Left kidney (tissue), 2 donors: ENCODE measurements around the gene PHRF1. TPM values are rescaled to one million over a fixed set of nuclear protein-coding genes. Genes with fewer than 3 reads are reported as not detected.
"Not testable (repeated sequence)": the region's sequence is repeated elsewhere in the genome, so short reads cannot be mapped to it uniquely, and the experiment has no call there.

Experiments
- DNase-seq: peaks from one replicate; pipeline ENCODE4 v3.0.0-alpha.2; 2013
- polyA plus RNA-seq: library from polyadenylated mRNA; unstranded; fragments of 120-200 nt; gene quantifications from one replicate; pipeline ENCODE4 v1.2.1, GENCODE V29; 2013; ENCODE audit not compliant: insufficient read length

Gene PHRF1
- polyA plus RNA-seq, 1 donor, result 20.6 TPM

- not testable (repeated sequence) for DNase-seq
These were observed 2.2 kb upstream of the PHRF1 start for GRCh38 chr11:574031-574570.

GRCh38 chr11:574632-575312 lies 1.5 kb upstream of the PHRF1 start:
- no peak for DNase-seq

- peak; percentile 59 for DNase-seq
These were observed 816 bp upstream of the PHRF1 start for GRCh38 chr11:575313-575995.

GRCh38 chr11:576811-577610 lies 741 bp downstream of the PHRF1 start:
- DNase-seq, result no peak

GRCh38 chr11:577611-577894 lies 1.3 kb downstream of the PHRF1 start:
- no peak for DNase-seq

- DNase-seq, result no peak
These were observed 2.2 kb downstream of the PHRF1 start for GRCh38 chr11:578276-579035.

GRCh38 chr11:579830-580601 lies 3.7 kb downstream of the PHRF1 start:
- DNase-seq, result no peak

- DNase-seq, result no peak
These were observed 5.1 kb downstream of the PHRF1 start for GRCh38 chr11:581342-581741.

GRCh38 chr11:581752-582151 lies 5.5 kb downstream of the PHRF1 start:
- no peak for DNase-seq

GRCh38 chr11:584287-584686 lies 8.0 kb downstream of the PHRF1 start:
- DNase-seq, result no peak

GRCh38 chr11:586376-587316 lies 10.4 kb downstream of the PHRF1 start:
- no peak for DNase-seq

- DNase-seq, result no peak
These were observed 11.3 kb downstream of the PHRF1 start for GRCh38 chr11:587546-587945.

GRCh38 chr11:587978-588380 lies 11.7 kb downstream of the PHRF1 start:
- no peak for DNase-seq

GRCh38 chr11:589798-590197 lies 13.5 kb downstream of the PHRF1 start:
- no peak for DNase-seq

GRCh38 chr11:590997-591396 lies 14.7 kb downstream of the PHRF1 start:
- no peak for DNase-seq

GRCh38 chr11:592501-592900 lies 16.2 kb downstream of the PHRF1 start:
- DNase-seq, result no peak

GRCh38 chr11:592918-593317 lies 16.6 kb downstream of the PHRF1 start:
- no peak for DNase-seq

GRCh38 chr11:593347-593746 lies 17.1 kb downstream of the PHRF1 start:
- no peak for DNase-seq

- DNase-seq, result no peak
These were observed 19.1 kb downstream of the PHRF1 start for GRCh38 chr11:595400-595799.

GRCh38 chr11:596374-596773 lies 20.1 kb downstream of the PHRF1 start:
- DNase-seq, result no peak
